SU-DHL-6 (cell line): ENCODE results near the gene PCOLCE2.

Experiments
- H2AFZ ChIP-seq: fragments of 200-600 bp; sonication (generic); 2 replicates; pipeline ENCODE4 v1.6.1; 2014; ENCODE audit warnings: low read depth, mild to moderate bottlenecking, moderate library complexity, mixed read lengths, antibody characterized with exemption, low read length; ENCODE audit not compliant: severe bottlenecking
- H3F3A ChIP-seq: fragments of 200-600 bp; shearing (Covaris generic); 2 replicates; pipeline ENCODE4 v1.6.0; 2016; ENCODE audit warnings: antibody characterized with exemption, mild to moderate bottlenecking; ENCODE audit not compliant: insufficient read depth
- H3K27ac ChIP-seq: fragments of 200-600 bp; sonication (generic); 2 replicates; pipeline ENCODE4 v1.5.1; 2016; ENCODE audit warnings: low read depth, mild to moderate bottlenecking, low read length, moderate library complexity, mixed read lengths
- H3K27me3 ChIP-seq: fragments of 200-600 bp; sonication (generic), shearing (Covaris generic); 2 replicates; pipeline ENCODE4 v1.6.0; 2014; ENCODE audit warnings: mild to moderate bottlenecking, low read length
- H3K36me3 ChIP-seq: fragments of 200-600 bp; sonication (generic); 2 replicates; pipeline ENCODE4 v1.6.1; 2014; ENCODE audit warnings: mild to moderate bottlenecking, low read length, mixed read lengths
- H3K4me2 ChIP-seq: fragments of 300-600, 200-600 bp; shearing (Covaris generic), sonication (generic); 2 replicates; pipeline ENCODE4 v1.6.0; 2014; ENCODE audit warnings: low read length, low read depth, mild to moderate bottlenecking; ENCODE audit not compliant: poor library complexity, severe bottlenecking
- H3K4me3 ChIP-seq: fragments of 200-600 bp; sonication (generic); 2 replicates; pipeline ENCODE4 v1.5.1; 2014; ENCODE audit warnings: antibody characterized with exemption, low read length, mild to moderate bottlenecking, mixed read lengths; ENCODE audit not compliant: insufficient read depth, poor library complexity, severe bottlenecking
- H3K79me2 ChIP-seq: fragments of 200-600 bp; sonication (generic); 2 replicates; pipeline ENCODE4 v1.6.1; 2014; ENCODE audit warnings: mild to moderate bottlenecking, low read length, moderate library complexity; ENCODE audit not compliant: insufficient read depth
- H3K9ac ChIP-seq: fragments of 200-600 bp; sonication (generic); 2 replicates; pipeline ENCODE4 v1.7.0; 2014; ENCODE audit warnings: mild to moderate bottlenecking, low read length
- H3K9me2 ChIP-seq: fragments of 200-600 bp; sonication (generic); replicated peaks from 2 replicates; pipeline ENCODE4 v1.6.1; 2014; ENCODE audit warnings: low read length; ENCODE audit not compliant: insufficient read depth
- H3K9me3 ChIP-seq: fragments of 200-600 bp; sonication (generic); 2 replicates; pipeline ENCODE4 v1.6.1; 2014; ENCODE audit warnings: low read length, mixed read lengths; ENCODE audit not compliant: insufficient read depth
- H4K20me1 ChIP-seq: fragments of 200-600 bp; sonication (generic); 2 replicates; pipeline ENCODE4 v1.6.1; 2014; ENCODE audit warnings: low read depth, mild to moderate bottlenecking, antibody characterized with exemption, low read length, moderate library complexity, mixed read lengths
- CTCF ChIP-seq: fragments of 200-600 bp; sonication (generic); IDR thresholded peaks from one replicate; pipeline ENCODE4 v1.5.1; 2017; ENCODE audit warnings: antibody characterized with exemption, mild to moderate bottlenecking, low read length, moderate library complexity; ENCODE audit not compliant: insufficient read depth, poor library complexity, severe bottlenecking
- EZH2phosphoT487 ChIP-seq: fragments of 200-600 bp; sonication (generic), shearing (Covaris generic); conservative IDR thresholded peaks from 2 replicates; pipeline ENCODE4 v1.6.1; 2018; ENCODE audit warnings: mild to moderate bottlenecking, antibody characterized with exemption, low read length, moderate library complexity, mixed read lengths

PCOLCE2 gene

GRCh38 chr3:142818651-142819050, 70.2 kb downstream of the PCOLCE2 start:
- Histone ChIP-seq H3K79me2 (no peaks in the 10 kb centered on the region), H3K36me3 (no peaks in the 10 kb centered on the region), H3K9me3 (no peaks in the 10 kb centered on the region), H3K9me2 (no peaks in the 10 kb centered on the region), H3K27ac (no peak overlapping the region), H4K20me1 (no peaks in the 10 kb centered on the region), H3K27me3 (no peaks in the 10 kb centered on the region), H2AFZ (no peak overlapping the region), H3K9ac (no peak overlapping the region), H3F3A (no peaks in the 10 kb centered on the region), H3K4me2 (no peak overlapping the region), H3K4me3 (no peak overlapping the region)
- no peak for TF ChIP-seq CTCF
- no peak for TF ChIP-seq EZH2phosphoT487

- Histone ChIP-seq H3F3A (no peaks in the 10 kb centered on the region), H2AFZ (no peak overlapping the region), H3K4me2 (no peak overlapping the region), H4K20me1 (no peaks in the 10 kb centered on the region), H3K9me2 (no peaks in the 10 kb centered on the region), H3K9ac (no peak overlapping the region), H3K79me2 (no peaks in the 10 kb centered on the region), H3K9me3 (no peaks in the 10 kb centered on the region), H3K36me3 (no peaks in the 10 kb centered on the region), H3K27ac (no peak overlapping the region), H3K4me3 (no peak overlapping the region), H3K27me3 (no peaks in the 10 kb centered on the region)
- TF ChIP-seq CTCF (no peak), EZH2phosphoT487 (no peak)
Measured at GRCh38 chr3:142817897-142818296, 71.0 kb downstream of the PCOLCE2 start.

DNA sequence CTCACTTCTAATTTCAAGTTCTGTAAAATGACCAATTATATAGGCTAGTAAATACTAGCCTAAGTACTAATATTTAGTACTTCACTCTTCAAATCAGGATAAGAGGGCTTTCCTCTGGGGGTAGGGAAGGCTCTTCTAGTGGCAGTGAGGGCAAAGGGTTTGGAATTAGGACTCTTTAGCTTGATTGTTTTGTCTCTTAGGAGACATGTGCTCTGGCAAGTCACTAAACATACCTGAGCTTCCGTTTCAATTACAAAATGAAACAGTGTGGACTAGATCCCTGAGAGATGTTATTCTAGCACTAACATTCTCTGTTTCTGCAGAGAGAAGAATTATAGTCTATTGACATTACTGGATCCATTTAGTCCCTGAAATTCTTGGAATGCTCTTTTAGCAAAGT, 71.5 kb downstream of the PCOLCE2 start:
- H3K27me3 ChIP-seq, result no peaks in the 10 kb centered on the region
- H3K9me3 ChIP-seq, result no peaks in the 10 kb centered on the region
- no peak for TF ChIP-seq EZH2phosphoT487
- TF ChIP-seq CTCF, result no peak
- H3K36me3 ChIP-seq, result no peaks in the 10 kb centered on the region
- no peak overlapping the region for H2AFZ ChIP-seq
- H3K79me2 ChIP-seq, result no peaks in the 10 kb centered on the region
- H4K20me1 ChIP-seq, result no peaks in the 10 kb centered on the region
- no peak overlapping the region for H3K27ac ChIP-seq
- no peak overlapping the region for H3K4me3 ChIP-seq
- no peaks in the 10 kb centered on the region for H3K9me2 ChIP-seq
- H3K9ac ChIP-seq, result no peak overlapping the region
- no peak overlapping the region for H3K4me2 ChIP-seq
- no peaks in the 10 kb centered on the region for H3F3A ChIP-seq
